22Rv1 (cell line): ENCODE results near the gene CBLC.

ENCODE experiments used
- CTCF ChIP-seq: fragments of 450-650 bp; IDR thresholded peaks from 2 replicates; pipeline ENCODE4 v1.5.1; 2017; ENCODE audit warnings: mild to moderate bottlenecking
- ZFX ChIP-seq: fragments of 450-650 bp; IDR thresholded peaks from 2 replicates; pipeline ENCODE4 v1.6.1; 2017; ENCODE audit warnings: antibody characterized with exemption, borderline replicate concordance

GRCh38 chr19:44808463-44809371 is 31.0 kb downstream of the CBLC start, which contains the start of gene BCAM:
- TF ChIP-seq CTCF = no peak
- TF ChIP-seq ZFX = no peak
